Loucy (cell line): ENCODE measurements around the gene TTF2.

ENCODE experiments used
- H2AFZ ChIP-seq: fragments of 200-600 bp; sonication (generic); 2 replicates; pipeline ENCODE4 v1.6.0; 2016; ENCODE audit warnings: antibody characterized with exemption, mild to moderate bottlenecking, low read length, moderate library complexity
- H3F3A ChIP-seq: fragments of 200-600 bp; 2 replicates; pipeline ENCODE4 v1.6.0; 2016; ENCODE audit warnings: antibody characterized with exemption, low read depth, mild to moderate bottlenecking
- H3K27me3 ChIP-seq: fragments of 200-600 bp; sonication (generic); 2 replicates; pipeline ENCODE4 v1.6.1; 2014; ENCODE audit warnings: low read length, mild to moderate bottlenecking; ENCODE audit not compliant: insufficient read depth, poor library complexity, severe bottlenecking
- H3K36me3 ChIP-seq: fragments of 200-600 bp; sonication (generic); 2 replicates; pipeline ENCODE4 v1.6.1; 2016; ENCODE audit warnings: low read length; ENCODE audit not compliant: insufficient read depth
- H3K4me1 ChIP-seq: fragments of 200-600 bp; sonication (generic); 2 replicates; pipeline ENCODE4 v1.5.1; 2014; ENCODE audit warnings: low read length, mild to moderate bottlenecking; ENCODE audit not compliant: insufficient read depth, poor library complexity, severe bottlenecking
- H3K4me2 ChIP-seq: fragments of 200-600 bp; sonication (generic); 2 replicates; pipeline ENCODE4 v1.6.0; 2014; ENCODE audit warnings: antibody characterized with exemption, low read length, low read depth, mild to moderate bottlenecking; ENCODE audit not compliant: poor library complexity, severe bottlenecking
- H3K4me3 ChIP-seq: fragments of 200-600 bp; sonication (generic); 2 replicates; pipeline ENCODE4 v1.5.1; 2014; ENCODE audit warnings: low read length, mild to moderate bottlenecking, mixed read lengths; ENCODE audit not compliant: poor library complexity, severe bottlenecking
- H3K79me2 ChIP-seq: fragments of 200-600 bp; sonication (generic); 2 replicates; pipeline ENCODE4 v1.6.1; 2014; ENCODE audit warnings: low read length; ENCODE audit not compliant: insufficient read depth
- H3K9ac ChIP-seq: fragments of 200-600 bp; sonication (generic); 2 replicates; pipeline ENCODE4 v1.6.0; 2014; ENCODE audit warnings: mild to moderate bottlenecking, low read depth, low read length, moderate library complexity; ENCODE audit not compliant: poor library complexity, severe bottlenecking
- H3K9me2 ChIP-seq: fragments of 200-600 bp; sonication (generic); replicated peaks from 2 replicates; pipeline ENCODE4 v1.6.1; 2016; ENCODE audit warnings: low read depth, low read length, mixed read lengths
- H3K9me3 ChIP-seq: fragments of 200-600 bp; sonication (generic); 2 replicates; pipeline ENCODE4 v1.6.1; 2014; ENCODE audit warnings: mild to moderate bottlenecking, antibody characterized with exemption, low read length, low read depth; ENCODE audit not compliant: insufficient read depth
- H4K20me1 ChIP-seq: fragments of 200-600 bp; sonication (generic); 2 replicates; pipeline ENCODE4 v1.6.0; 2014; ENCODE audit warnings: antibody characterized with exemption, low read length, mild to moderate bottlenecking; ENCODE audit not compliant: insufficient read depth, poor library complexity, severe bottlenecking
- CTCF ChIP-seq: fragments of 200-600 bp; sonication (generic); conservative IDR thresholded peaks from 2 replicates; pipeline ENCODE4 v1.5.1; 2014; ENCODE audit warnings: mild to moderate bottlenecking, antibody characterized with exemption, low read length
- EZH2phosphoT487 ChIP-seq: fragments of 200-600 bp; IDR thresholded peaks from 2 replicates; pipeline ENCODE4 v1.6.1; 2018; ENCODE audit warnings: antibody characterized with exemption, mild to moderate bottlenecking, moderate library complexity, borderline replicate concordance

TTF2 gene

GRCh38 chr1:117076648-117077047, 16.5 kb downstream of the TTF2 start:
- Histone ChIP-seq H3K4me3 (no peak overlapping the region), H3F3A (no peaks in the 10 kb centered on the region), H2AFZ (no peak overlapping the region), H3K4me2 (no peak overlapping the region), H3K4me1 (no peaks in the 10 kb centered on the region), H4K20me1 (no peaks in the 10 kb centered on the region), H3K9me2 (no peaks in the 10 kb centered on the region), H3K79me2 (peaks cover 13% of the 10 kb centered on the region), H3K9me3 (no peaks in the 10 kb centered on the region), H3K27me3 (no peaks in the 10 kb centered on the region), H3K36me3 (peaks cover 82% of the 10 kb centered on the region), H3K9ac (no peak overlapping the region)
- TF ChIP-seq EZH2phosphoT487 = no peak
- TF ChIP-seq CTCF = no peak

- H3K36me3 ChIP-seq = peaks cover 88% of the 10 kb centered on the region
- H3K4me1 ChIP-seq = no peaks in the 10 kb centered on the region
- no peak overlapping the region for H3K4me2 ChIP-seq
- H4K20me1 ChIP-seq = no peaks in the 10 kb centered on the region
- H3K79me2 ChIP-seq = peaks cover 7% of the 10 kb centered on the region; the same call in 1 of the 2 replicates
- no peak overlapping the region for H3K9ac ChIP-seq
- H3K4me3 ChIP-seq = no peak overlapping the region
- no peaks in the 10 kb centered on the region for H3K9me2 ChIP-seq
- H3K9me3 ChIP-seq = no peaks in the 10 kb centered on the region
- no peak overlapping the region for H2AFZ ChIP-seq
- no peaks in the 10 kb centered on the region for H3F3A ChIP-seq
- H3K27me3 ChIP-seq = no peaks in the 10 kb centered on the region
- TF ChIP-seq EZH2phosphoT487 = no peak
- TF ChIP-seq CTCF = no peak
These were observed 17.1 kb downstream of the TTF2 start for GRCh38 chr1:117077267-117077666.

- Histone ChIP-seq H3K9me2 (no peaks in the 10 kb centered on the region), H2AFZ (no peak overlapping the region), H4K20me1 (no peaks in the 10 kb centered on the region), H3K79me2 (no peaks in the 10 kb centered on the region), H3K4me3 (no peak overlapping the region), H3K9me3 (no peaks in the 10 kb centered on the region), H3K36me3 (peaks cover 98% of the 10 kb centered on the region; the same call in 1 of the 2 replicates), H3K4me1 (no peaks in the 10 kb centered on the region), H3K27me3 (no peaks in the 10 kb centered on the region), H3K9ac (no peak overlapping the region), H3K4me2 (no peak overlapping the region), H3F3A (no peaks in the 10 kb centered on the region)
- no peak for TF ChIP-seq EZH2phosphoT487
- no peak for TF ChIP-seq CTCF
These were observed 19.6 kb downstream of the TTF2 start for GRCh38 chr1:117079737-117080136.
